Ascending aorta (tissue), 2 donors: Measurements from ENCODE around the gene ANGPT4. TPM values are rescaled to one million over a fixed set of nuclear protein-coding genes. Genes with fewer than 3 reads are reported as not detected.

ENCODE experiments used
- DNase-seq, 2 donors: peaks; one replicate each; pipeline ENCODE4 v3.0.0-alpha.2; 2019; ENCODE audit warnings: low spot score in 2 of 2
- H3K27ac ChIP-seq, 2 donors: fragments of 200-600 bp; sonication (generic); one replicate each; pipeline ENCODE4 v1.5.1; 2016 to 2017; ENCODE audit warnings: mild to moderate bottlenecking in 1 of 2
- H3K27me3 ChIP-seq: fragments of 200-600 bp; sonication (generic); one replicate; pipeline ENCODE4 v1.5.1; 2017
- H3K36me3 ChIP-seq, 2 donors: fragments of 200-600 bp; sonication (generic); one replicate each; pipeline ENCODE4 v1.5.1; 2016
- H3K4me1 ChIP-seq, 2 donors: fragments of 200-600 bp; sonication (generic); one replicate each; pipeline ENCODE4 v1.5.1; 2016 to 2017; ENCODE audit warnings: mild to moderate bottlenecking in 1 of 2
- H3K4me3 ChIP-seq, 2 donors: fragments of 200-600 bp; sonication (generic); one replicate each; pipeline ENCODE4 v1.5.1; 2016 to 2017; ENCODE audit warnings: mild to moderate bottlenecking in 1 of 2
- H3K9me3 ChIP-seq, 2 donors: fragments of 200-600 bp; sonication (generic); one replicate each; pipeline ENCODE4 v1.5.1; 2016
- CTCF ChIP-seq, 3 experiments: fragments of 200-600 bp in 2 of 3; fragments of 450-650 bp in 1 of 3; sonication (generic) in 2 of 3; IDR thresholded peaks; one replicate each; pipeline ENCODE4 v1.5.1; 2016 to 2019; ENCODE audit warnings: antibody characterized with exemption in 3 of 3, mild to moderate bottlenecking in 1 of 3, moderate library complexity in 1 of 3
- intact Hi-C: fragments of 100-400 bp; cut with DNase I; formaldehyde crosslinking; loops from one replicate; pipeline ENCODE4 v1.15.1; 2023
- total RNA-seq: library from RNA; depleted of rRNA; stranded (reverse); fragments of >200 nt; gene quantifications from one replicate; pipeline ENCODE4 v1.1.0, GENCODE V29; 2016

ANGPT4 gene
- total RNA-seq, 1 donor from 2014 or later = 5.7 TPM

GRCh38 chr20:877814-878213 is 38.3 kb downstream of the ANGPT4 start:
- H3K27ac ChIP-seq = no peak overlapping the region
- TF ChIP-seq CTCF (IDR thresholded peaks at IDR 0.05) = no peak
- H3K4me3 ChIP-seq = no peak overlapping the region
- H3K9me3 ChIP-seq = no peaks in the 10 kb centered on the region
- H3K27me3 ChIP-seq = no peaks in the 10 kb centered on the region
- no peaks in the 10 kb centered on the region for H3K36me3 ChIP-seq
- DNase-seq = no peak
- H3K4me1 ChIP-seq = no peaks in the 10 kb centered on the region
- intact Hi-C loops = no loop called here

- H3K36me3 ChIP-seq = no peaks in the 10 kb centered on the region
- TF ChIP-seq CTCF (IDR thresholded peaks at IDR 0.05) = no peak
- no peak overlapping the region for H3K27ac ChIP-seq
- DNase-seq = no peak
- intact Hi-C loops = no loop called here
- no peaks in the 10 kb centered on the region for H3K9me3 ChIP-seq
- no peaks in the 10 kb centered on the region for H3K4me1 ChIP-seq
- H3K27me3 ChIP-seq = no peaks in the 10 kb centered on the region
- no peak overlapping the region for H3K4me3 ChIP-seq
Measured at GRCh38 chr20:875115-875514, 41.0 kb downstream of the ANGPT4 start.

- no peak overlapping the region for H3K4me3 ChIP-seq
- no peaks in the 10 kb centered on the region for H3K36me3 ChIP-seq
- intact Hi-C loops = no loop called here
- H3K4me1 ChIP-seq = no peaks in the 10 kb centered on the region
- no peak overlapping the region for H3K27ac ChIP-seq
- H3K9me3 ChIP-seq = no peaks in the 10 kb centered on the region
- no peaks in the 10 kb centered on the region for H3K27me3 ChIP-seq
- TF ChIP-seq CTCF (IDR thresholded peaks at IDR 0.05) = no peak
- DNase-seq = no peak
Measured at GRCh38 chr20:873875-874607, 42.1 kb downstream of the ANGPT4 start.

GRCh38 chr20:872855-873520 is 43.1 kb downstream of the ANGPT4 start:
- Histone ChIP-seq H3K36me3 (no peaks in the 10 kb centered on the region), H3K27me3 (no peaks in the 10 kb centered on the region), H3K27ac (no peak overlapping the region), H3K4me3 (no peak overlapping the region), H3K4me1 (no peaks in the 10 kb centered on the region), H3K9me3 (no peaks in the 10 kb centered on the region)
- intact Hi-C loops = no loop called here
- DNase-seq = no peak
- no peak for TF ChIP-seq CTCF (IDR thresholded peaks at IDR 0.05)

GRCh38 chr20:871948-872347 is 44.2 kb downstream of the ANGPT4 start:
- Histone ChIP-seq H3K4me3 (no peak overlapping the region), H3K27ac (no peak overlapping the region), H3K4me1 (no peaks in the 10 kb centered on the region), H3K36me3 (no peaks in the 10 kb centered on the region), H3K9me3 (no peaks in the 10 kb centered on the region), H3K27me3 (no peaks in the 10 kb centered on the region)
- intact Hi-C loops = no loop called here
- no peak for DNase-seq
- no peak for TF ChIP-seq CTCF (IDR thresholded peaks at IDR 0.05)
